Activated CD8-positive, alpha-beta T cell treated with anti-CD3 and anti-CD28 coated beads for 36 hours (primary cell): Measurements from ENCODE around the gene KCNIP1. TPM values are rescaled to one million over a fixed set of nuclear protein-coding genes. Genes with fewer than 3 reads are reported as not detected.

Experiments
- ATAC-seq: fragments of 200-7000 bp; cut with Tn5 transposase; one replicate; pipeline ENCODE4 v1.10.0; 2021; ENCODE audit warnings: mild to moderate bottlenecking, moderate library complexity
- CTCF ChIA-PET: fragments of 350-600 bp; sonication (Branson Sonifier 250); formaldehyde crosslinking; loops from one replicate; lab custom pipeline; 2021; ENCODE audit warnings: antibody characterized with exemption; lab: Charles Lee
- POLR2A ChIA-PET: fragments of 350-600 bp; sonication (Branson Sonifier 250); formaldehyde crosslinking; loops from one replicate; lab custom pipeline; 2021; ENCODE audit warnings: antibody characterized with exemption; lab: Charles Lee
- DNase-seq: peaks from one replicate; pipeline ENCODE4 v3.0.0-alpha.2; 2020
- H3K27ac Mint-ChIP-seq: one replicate; pipeline ENCODE4 v1.8.0; 2021; ENCODE audit warnings: mild to moderate bottlenecking, mixed read lengths
- H3K27me3 Mint-ChIP-seq: one replicate; pipeline ENCODE4 v1.8.0; 2021; ENCODE audit warnings: mixed read lengths
- H3K36me3 Mint-ChIP-seq: one replicate; pipeline ENCODE4 v1.8.0; 2021; ENCODE audit warnings: low read depth, mixed read lengths
- H3K4me1 Mint-ChIP-seq: one replicate; pipeline ENCODE4 v1.8.0; 2021; ENCODE audit warnings: low read depth, mixed read lengths
- H3K4me3 Mint-ChIP-seq: one replicate; pipeline ENCODE4 v1.8.0; 2021; ENCODE audit warnings: mild to moderate bottlenecking, moderate library complexity, mixed read lengths
- H3K9me3 Mint-ChIP-seq: one replicate; pipeline ENCODE4 v1.8.0; 2021; ENCODE audit warnings: mixed read lengths
- intact Hi-C: fragments of 100-400 bp; cut with micrococcal nuclease; formaldehyde crosslinking; loops from one replicate; pipeline ENCODE4 v1.10.0; 2022
- total RNA-seq, 2 experiments: library from RNA; stranded (reverse); gene quantifications; one replicate each; pipeline ENCODE4 v1.2.3, GENCODE V29; 2021
- TF ChIP-seq, protein P1 (sequence below): fragments of 200-600 bp; IDR thresholded peaks from one replicate; pipeline ENCODE4 v1.8.0; 2022; ENCODE audit warnings: antibody characterized with exemption, mild to moderate bottlenecking

The KCNIP1 gene
- total RNA-seq, 2 experiments from 2014 or later: not detected

GRCh38 chr5:170635706-170636105 is 131.9 kb downstream of the KCNIP1 start:
- intact Hi-C loops: loop anchor here (10.0 kb wide), 1 partner anchor 411 kb away; no protein-coding TSS in a partner anchor
- H3K27ac Mint-ChIP-seq: no peak overlapping the region
- no peak for ATAC-seq

DNA sequence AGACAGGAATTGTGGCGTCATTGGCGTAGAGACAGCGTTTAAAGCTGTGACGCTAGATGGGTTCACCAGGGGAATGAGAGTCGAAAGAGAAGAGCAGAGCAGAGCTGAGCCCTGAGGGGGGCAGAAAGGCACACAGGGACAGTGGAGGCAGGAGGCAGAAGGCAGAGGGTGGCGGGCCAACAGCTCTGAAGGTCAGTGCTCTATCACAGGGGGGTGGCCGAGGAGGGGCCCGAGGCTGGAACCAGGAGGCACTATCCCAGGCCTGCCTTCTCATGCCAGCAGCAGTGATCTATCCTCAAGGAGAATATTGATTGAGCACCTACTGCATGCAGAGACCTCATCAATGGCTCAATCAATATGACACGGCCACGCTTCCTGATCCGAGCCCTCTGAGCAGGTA is 132.4 kb downstream of the KCNIP1 start:
- H3K36me3 Mint-ChIP-seq: no peaks in the 10 kb centered on the region
- POLR2A ChIA-PET: no interaction called here
- H3K9me3 Mint-ChIP-seq: no peaks in the 10 kb centered on the region
- TF ChIP-seq, protein P1, sequence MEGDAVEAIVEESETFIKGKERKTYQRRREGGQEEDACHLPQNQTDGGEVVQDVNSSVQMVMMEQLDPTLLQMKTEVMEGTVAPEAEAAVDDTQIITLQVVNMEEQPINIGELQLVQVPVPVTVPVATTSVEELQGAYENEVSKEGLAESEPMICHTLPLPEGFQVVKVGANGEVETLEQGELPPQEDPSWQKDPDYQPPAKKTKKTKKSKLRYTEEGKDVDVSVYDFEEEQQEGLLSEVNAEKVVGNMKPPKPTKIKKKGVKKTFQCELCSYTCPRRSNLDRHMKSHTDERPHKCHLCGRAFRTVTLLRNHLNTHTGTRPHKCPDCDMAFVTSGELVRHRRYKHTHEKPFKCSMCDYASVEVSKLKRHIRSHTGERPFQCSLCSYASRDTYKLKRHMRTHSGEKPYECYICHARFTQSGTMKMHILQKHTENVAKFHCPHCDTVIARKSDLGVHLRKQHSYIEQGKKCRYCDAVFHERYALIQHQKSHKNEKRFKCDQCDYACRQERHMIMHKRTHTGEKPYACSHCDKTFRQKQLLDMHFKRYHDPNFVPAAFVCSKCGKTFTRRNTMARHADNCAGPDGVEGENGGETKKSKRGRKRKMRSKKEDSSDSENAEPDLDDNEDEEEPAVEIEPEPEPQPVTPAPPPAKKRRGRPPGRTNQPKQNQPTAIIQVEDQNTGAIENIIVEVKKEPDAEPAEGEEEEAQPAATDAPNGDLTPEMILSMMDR: no peak
- CTCF ChIA-PET: interaction anchor here (1.1 to 9.6 kb wide), 4 partner anchors 14 to 203 kb away, joined by 3 to 118 read pairs (median 14); no protein-coding TSS in a partner anchor
- intact Hi-C loops: loop anchor here (10.0 kb wide), 1 partner anchor 411 kb away; no protein-coding TSS in a partner anchor
- H3K4me1 Mint-ChIP-seq: peaks cover 16% of the 10 kb centered on the region
- peaks cover 9% of the 10 kb centered on the region for H3K27me3 Mint-ChIP-seq
- no peak for DNase-seq
- ATAC-seq: no peak
- H3K27ac Mint-ChIP-seq: no peak overlapping the region
- H3K4me3 Mint-ChIP-seq: no peak overlapping the region

More at GRCh38 chr5:170635706-170636105, 131.9 kb downstream of the KCNIP1 start:
- Mint-ChIP-seq H3K9me3 (no peaks in the 10 kb centered on the region), H3K27me3 (peaks cover 9% of the 10 kb centered on the region), H3K36me3 (no peaks in the 10 kb centered on the region), H3K4me1 (peaks cover 16% of the 10 kb centered on the region), H3K4me3 (no peak overlapping the region)
- DNase-seq: no peak
- ChIA-PET CTCF (interaction anchor here (1.1 to 9.6 kb wide), 5 partner anchors 13 to 203 kb away, joined by 3 to 118 read pairs (median 3); no protein-coding TSS in a partner anchor), POLR2A (no interaction called here)
- TF ChIP-seq, protein P1: no peak

GRCh38 chr5:170636801-170637477 is 133.1 kb downstream of the KCNIP1 start:
- Mint-ChIP-seq H3K4me1 (peaks cover 16% of the 10 kb centered on the region), H3K4me3 (no peak overlapping the region), H3K36me3 (no peaks in the 10 kb centered on the region), H3K9me3 (no peaks in the 10 kb centered on the region), H3K27ac (no peak overlapping the region), H3K27me3 (peaks cover 9% of the 10 kb centered on the region)
- TF ChIP-seq, protein P1: no peak
- ChIA-PET CTCF (interaction anchor here (1.0 to 9.6 kb wide), 2 partner anchors 145 to 204 kb away, joined by 3 to 118 read pairs; no protein-coding TSS in a partner anchor), POLR2A (no interaction called here)
- DNase-seq: no peak
- no peak for ATAC-seq
- intact Hi-C loops: loop anchor here (10.0 kb wide), 1 partner anchor 412 kb away; no protein-coding TSS in a partner anchor

GRCh38 chr5:170638051-170638450 is 134.2 kb downstream of the KCNIP1 start:
- ATAC-seq (no peak), DNase-seq (no peak)
- Mint-ChIP-seq H3K27me3 (peaks cover 11% of the 10 kb centered on the region), H3K36me3 (no peaks in the 10 kb centered on the region), H3K4me3 (no peak overlapping the region), H3K27ac (no peak overlapping the region), H3K4me1 (peaks cover 10% of the 10 kb centered on the region), H3K9me3 (no peaks in the 10 kb centered on the region)
- ChIA-PET POLR2A (no interaction called here), CTCF (interaction anchor here (0.6 to 9.6 kb wide), 26 partner anchors 10 to 569 kb away, joined by 3 to 118 read pairs (median 3); partner anchors contain the start of gene GABRP)
- TF ChIP-seq, protein P1: no peak
- intact Hi-C loops: loop anchor here (10.0 kb wide), 1 partner anchor 413 kb away; no protein-coding TSS in a partner anchor
